ENCODE results near the gene PITRM1. TPM values are rescaled to one million over a fixed set of nuclear protein-coding genes. Genes with fewer than 3 reads are reported as not detected.

PITRM1 gene
- polyA plus RNA-seq, 1 donor (not counting 4 experiments of a cell fraction or from before 2014, with no cell fraction given): 47.2 TPM

DNA sequence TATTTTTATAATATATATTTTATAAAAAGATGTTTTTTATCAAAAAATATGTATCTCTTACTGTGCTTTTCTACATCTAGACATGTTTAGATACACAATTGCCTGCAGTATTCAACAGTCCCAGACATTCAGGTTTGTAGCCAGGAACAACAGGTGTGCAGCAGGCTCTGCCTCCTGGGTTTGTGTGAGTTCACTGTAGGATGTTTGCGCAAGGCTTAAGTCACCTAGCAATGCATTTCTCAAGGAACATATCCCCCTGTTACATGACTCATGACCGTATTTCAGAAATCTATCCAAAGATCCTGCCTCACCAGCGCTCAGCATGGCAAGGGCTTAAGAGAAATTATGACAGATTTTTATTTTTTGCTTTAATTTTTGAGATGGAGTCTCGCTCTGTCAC is 41.5 kb downstream of the PITRM1 start:
- no peak overlapping the region for H3K27ac ChIP-seq (ENCODE audit: control insufficient read depth, insufficient read depth, low read length)
- no peaks in the 10 kb centered on the region for H3K9me3 ChIP-seq (ENCODE audit: control insufficient read depth, low read depth, low read length)
- peaks cover 3% of the 10 kb centered on the region for H3K9me1 ChIP-seq (ENCODE audit: control insufficient read depth, extremely low read depth, insufficient read depth, low read length)
- no peak overlapping the region for H2AFZ ChIP-seq (ENCODE audit: control insufficient read depth, low read length)
- no peaks in the 10 kb centered on the region for H4K20me1 ChIP-seq (ENCODE audit: control insufficient read depth, extremely low read depth, insufficient read depth, low read length)
- H3K27me3 ChIP-seq (ENCODE audit: control insufficient read depth, extremely low read depth, insufficient read depth, low read length): no peaks in the 10 kb centered on the region
- H3K79me2 ChIP-seq (ENCODE audit: control insufficient read depth, insufficient read depth, low read length): peaks cover 2% of the 10 kb centered on the region
- TF ChIP-seq, protein P1, sequence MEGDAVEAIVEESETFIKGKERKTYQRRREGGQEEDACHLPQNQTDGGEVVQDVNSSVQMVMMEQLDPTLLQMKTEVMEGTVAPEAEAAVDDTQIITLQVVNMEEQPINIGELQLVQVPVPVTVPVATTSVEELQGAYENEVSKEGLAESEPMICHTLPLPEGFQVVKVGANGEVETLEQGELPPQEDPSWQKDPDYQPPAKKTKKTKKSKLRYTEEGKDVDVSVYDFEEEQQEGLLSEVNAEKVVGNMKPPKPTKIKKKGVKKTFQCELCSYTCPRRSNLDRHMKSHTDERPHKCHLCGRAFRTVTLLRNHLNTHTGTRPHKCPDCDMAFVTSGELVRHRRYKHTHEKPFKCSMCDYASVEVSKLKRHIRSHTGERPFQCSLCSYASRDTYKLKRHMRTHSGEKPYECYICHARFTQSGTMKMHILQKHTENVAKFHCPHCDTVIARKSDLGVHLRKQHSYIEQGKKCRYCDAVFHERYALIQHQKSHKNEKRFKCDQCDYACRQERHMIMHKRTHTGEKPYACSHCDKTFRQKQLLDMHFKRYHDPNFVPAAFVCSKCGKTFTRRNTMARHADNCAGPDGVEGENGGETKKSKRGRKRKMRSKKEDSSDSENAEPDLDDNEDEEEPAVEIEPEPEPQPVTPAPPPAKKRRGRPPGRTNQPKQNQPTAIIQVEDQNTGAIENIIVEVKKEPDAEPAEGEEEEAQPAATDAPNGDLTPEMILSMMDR (optimal IDR thresholded peaks at IDR 0.05 in 1 of 3, IDR thresholded peaks at IDR 0.05 in 1 of 3, conservative IDR thresholded peaks at IDR 0.05 in 1 of 3; ENCODE audit: extremely low read depth in 1 of 3, insufficient read depth in 2 of 3, low read length in 3 of 3): no peak
- TF ChIP-seq EZH2 (IDR thresholded peaks at IDR 0.05; ENCODE audit: low read length): no peak
- no peak for DNase-seq (ENCODE audit: low read depth, low spot score)
- no peak overlapping the region for H3K4me3 ChIP-seq (ENCODE audit: control insufficient read depth in 2 of 3, extremely low read depth in 1 of 3, insufficient read depth in 2 of 3, low read depth in 1 of 3, low read length in 3 of 3)
- no peak overlapping the region for H3K9ac ChIP-seq (ENCODE audit: control insufficient read depth, extremely low read depth, insufficient read depth, low read length)
- no peak for FAIRE-seq
- H3K4me1 ChIP-seq (ENCODE audit: control insufficient read depth, extremely low read depth, insufficient read depth, low read length): peaks cover 15% of the 10 kb centered on the region
- peaks cover 36 to 59% of the 10 kb centered on the region in 2 experiments for H3K36me3 ChIP-seq (ENCODE audit: control insufficient read depth in 2 of 2, extremely low read depth in 1 of 2, insufficient read depth in 2 of 2, low read length in 2 of 2)
- H3K4me2 ChIP-seq (ENCODE audit: control insufficient read depth, extremely low read depth, insufficient read depth, low read depth, low read length): no peak overlapping the region
- dilution Hi-C loops (cut with MboI; ENCODE audit: extremely low pct_ligation_motif_present, low sequenced_read_pairs): no loop called here

- FAIRE-seq: no peak
- no peak overlapping the region for H3K4me2 ChIP-seq (ENCODE audit: control insufficient read depth, extremely low read depth, insufficient read depth, low read depth, low read length)
- peaks cover 3% of the 10 kb centered on the region for H3K9me1 ChIP-seq (ENCODE audit: control insufficient read depth, extremely low read depth, insufficient read depth, low read length)
- H4K20me1 ChIP-seq (ENCODE audit: control insufficient read depth, extremely low read depth, insufficient read depth, low read length): no peaks in the 10 kb centered on the region
- peaks cover 35 to 60% of the 10 kb centered on the region in 2 experiments for H3K36me3 ChIP-seq (ENCODE audit: control insufficient read depth in 2 of 2, extremely low read depth in 1 of 2, insufficient read depth in 2 of 2, low read length in 2 of 2)
- dilution Hi-C loops (cut with MboI; ENCODE audit: extremely low pct_ligation_motif_present, low sequenced_read_pairs): no loop called here
- no peak overlapping the region for H2AFZ ChIP-seq (ENCODE audit: control insufficient read depth, low read length)
- peaks cover 2% of the 10 kb centered on the region for H3K79me2 ChIP-seq (ENCODE audit: control insufficient read depth, insufficient read depth, low read length)
- no peaks in the 10 kb centered on the region for H3K27me3 ChIP-seq (ENCODE audit: control insufficient read depth, extremely low read depth, insufficient read depth, low read length)
- no peaks in the 10 kb centered on the region for H3K9me3 ChIP-seq (ENCODE audit: control insufficient read depth, low read depth, low read length)
- H3K9ac ChIP-seq (ENCODE audit: control insufficient read depth, extremely low read depth, insufficient read depth, low read length): no peak overlapping the region
- no peak overlapping the region for H3K4me3 ChIP-seq (ENCODE audit: control insufficient read depth in 2 of 3, extremely low read depth in 1 of 3, insufficient read depth in 2 of 3, low read depth in 1 of 3, low read length in 3 of 3)
- DNase-seq (ENCODE audit: low read depth, low spot score): no peak
- peaks cover 15% of the 10 kb centered on the region for H3K4me1 ChIP-seq (ENCODE audit: control insufficient read depth, extremely low read depth, insufficient read depth, low read length)
- TF ChIP-seq EZH2 (IDR thresholded peaks at IDR 0.05; ENCODE audit: low read length): no peak
- TF ChIP-seq, protein P1 (optimal IDR thresholded peaks at IDR 0.05 in 1 of 3, IDR thresholded peaks at IDR 0.05 in 1 of 3, conservative IDR thresholded peaks at IDR 0.05 in 1 of 3; ENCODE audit: extremely low read depth in 1 of 3, insufficient read depth in 2 of 3, low read length in 3 of 3): no peak
- no peak overlapping the region for H3K27ac ChIP-seq (ENCODE audit: control insufficient read depth, insufficient read depth, low read length)
Measured at GRCh38 chr10:3129581-3130340, 42.8 kb downstream of the PITRM1 start.

Measured in keratinocyte (primary cell).